HepG2 (cell line): Measurements from ENCODE around the gene ABT1. TPM values are rescaled to one million over a fixed set of nuclear protein-coding genes. Genes with fewer than 3 reads are reported as not detected.

Experiments used
- AGO1 ChIP-seq: fragments of 200-400 bp; formaldehyde crosslinking; IDR thresholded peaks from 2 replicates; pipeline ENCODE4 v1.6.1; 2017; ENCODE audit warnings: mild to moderate bottlenecking, low read depth, low read length, moderate library complexity; ENCODE audit not compliant: poor library complexity, severe bottlenecking
- BORCS8-MEF2B ChIP-seq: sonication (generic); formaldehyde crosslinking; IDR thresholded peaks from 2 replicates; pipeline ENCODE4 v1.8.0; 2022; ENCODE audit warnings: mild to moderate bottlenecking, missing genetic modification reagents
- CEBPG ChIP-seq: IDR thresholded peaks from 2 replicates; pipeline ENCODE4 v1.6.1; 2016
- FOXP4 ChIP-seq: sonication (generic); formaldehyde crosslinking; IDR thresholded peaks from 2 replicates; pipeline ENCODE4 v1.4.0; 2020; ENCODE audit warnings: missing genetic modification reagents
- GTF3A ChIP-seq: sonication (generic); formaldehyde crosslinking; conservative IDR thresholded peaks from 2 replicates; pipeline ENCODE4 v1.4.0; 2020; ENCODE audit warnings: mild to moderate bottlenecking, missing genetic modification reagents
- HOXA5 ChIP-seq: sonication (generic); formaldehyde crosslinking; IDR thresholded peaks from 2 replicates; pipeline ENCODE4 v1.4.0; 2020; ENCODE audit warnings: missing genetic modification reagents
- HOXA9 ChIP-seq: sonication (generic); formaldehyde crosslinking; IDR thresholded peaks from 2 replicates; pipeline ENCODE4 v1.8.1; 2022; ENCODE audit warnings: missing genetic modification reagents, mild to moderate bottlenecking, moderate library complexity, borderline replicate concordance
- KLF11 ChIP-seq: IDR thresholded peaks from 2 replicates; pipeline ENCODE4 v1.6.1; 2016; ENCODE audit warnings: missing compliant biosample characterization
- MXD3 ChIP-seq: IDR thresholded peaks from 2 replicates; pipeline ENCODE4 v1.6.1; 2016; ENCODE audit warnings: mild to moderate bottlenecking, missing biosample characterization, missing genetic modification reagents
- NFE2 ChIP-seq: sonication (generic); formaldehyde crosslinking; IDR thresholded peaks from 2 replicates; pipeline ENCODE4 v1.4.0; 2020; ENCODE audit warnings: missing genetic modification reagents
- PHF21A ChIP-seq: sonication (generic); formaldehyde crosslinking; IDR thresholded peaks from 2 replicates; pipeline ENCODE4 v1.5.0; 2020; ENCODE audit warnings: mild to moderate bottlenecking, missing genetic modification reagents
- RAD21 ChIP-seq: fragments of 450-650 bp; formaldehyde crosslinking; IDR thresholded peaks from 2 replicates; pipeline ENCODE4 v1.5.0; 2020; ENCODE audit warnings: mild to moderate bottlenecking
- RARA ChIP-seq: IDR thresholded peaks from 2 replicates; pipeline ENCODE4 v1.6.1; 2016; ENCODE audit warnings: missing genetic modification reagents, missing compliant biosample characterization
- REPIN1 ChIP-seq: sonication (generic); formaldehyde crosslinking; IDR thresholded peaks from 2 replicates; pipeline ENCODE4 v1.8.0; 2022; ENCODE audit warnings: missing genetic modification reagents, low read depth, mild to moderate bottlenecking, borderline replicate concordance
- RORA ChIP-seq: sonication (generic); formaldehyde crosslinking; IDR thresholded peaks from 2 replicates; pipeline ENCODE4 v1.5.0; 2020; ENCODE audit warnings: mild to moderate bottlenecking, missing genetic modification reagents, moderate library complexity
- SMARCC2 ChIP-seq: fragments of 450-650 bp; IDR thresholded peaks from 2 replicates; pipeline ENCODE4 v1.6.1; 2017; ENCODE audit warnings: antibody characterized with exemption, mild to moderate bottlenecking
- SNAPC2 ChIP-seq: sonication (generic); formaldehyde crosslinking; IDR thresholded peaks from 2 replicates; pipeline ENCODE4 v1.8.1; 2022; ENCODE audit warnings: mild to moderate bottlenecking, missing genetic modification reagents
- TAF1 ChIP-seq: sonication (generic); formaldehyde crosslinking; IDR thresholded peaks from 2 replicates; pipeline ENCODE4 v1.4.0; 2020; ENCODE audit warnings: missing genetic modification reagents
- ZGPAT ChIP-seq: IDR thresholded peaks from 2 replicates; pipeline ENCODE4 v1.6.1; 2016; ENCODE audit warnings: mild to moderate bottlenecking
- ZNF432 ChIP-seq: sonication (generic); formaldehyde crosslinking; IDR thresholded peaks from 2 replicates; pipeline ENCODE4 v1.5.0; 2020; ENCODE audit warnings: missing genetic modification reagents, mild to moderate bottlenecking, borderline replicate concordance
- ZNF496 ChIP-seq: sonication (generic); formaldehyde crosslinking; IDR thresholded peaks from 2 replicates; pipeline ENCODE4 v1.8.1; 2023; ENCODE audit warnings: mild to moderate bottlenecking, moderate library complexity, missing genetic modification reagents; ENCODE audit not compliant: insufficient replicate concordance
- ZNF558 ChIP-seq: sonication (generic); formaldehyde crosslinking; IDR thresholded peaks from 2 replicates; pipeline ENCODE4 v1.9.0; 2022; ENCODE audit warnings: mild to moderate bottlenecking, missing genetic modification reagents, borderline replicate concordance
- ZNF577 ChIP-seq: sonication (generic); formaldehyde crosslinking; IDR thresholded peaks from 2 replicates; pipeline ENCODE4 v1.4.0; 2020; ENCODE audit warnings: mild to moderate bottlenecking, low read depth, missing genetic modification reagents, borderline replicate concordance
- polyA plus RNA-seq, 8 experiments: library from polyadenylated mRNA; depleted of rRNA in 3 of 8; stranded (reverse) in 7 of 8; unstranded in 1 of 8; fragments of >200 nt; fragmentation: Illumina TruSeq in 4 of 8; extraction: Trizol in 4 of 8; gene quantifications; 2 replicates each; pipeline versions ENCODE4 v1.2.1 to v1.2.3, GENCODE V29; 2011 to 2016; ENCODE audit warnings: low read depth in 4 of 8, missing spikeins in 1 of 8, mixed read lengths in 1 of 8; ENCODE audit not compliant: insufficient read depth in 1 of 8
- total RNA-seq, 5 experiments: library from RNA; depleted of rRNA; stranded (reverse); fragments of >200 nt; fragmentation: Illumina TruSeq; extraction: Trizol; gene quantifications; 2 replicates each; pipeline ENCODE4 v1.2.3, GENCODE V29; 2016; ENCODE audit warnings: low read depth in 1 of 5
- TF ChIP-seq, protein P1 (sequence below): sonication (generic); formaldehyde crosslinking; IDR thresholded peaks from 2 replicates; pipeline ENCODE4 v1.5.1; 2020; ENCODE audit warnings: mild to moderate bottlenecking, missing genetic modification reagents, moderate library complexity

ABT1 gene
- total and polyA plus RNA-seq, 2 of the 13 experiments (the other 11 are each of a cell fraction or from before 2014, with no cell fraction given): 38.4 TPM

DNA sequence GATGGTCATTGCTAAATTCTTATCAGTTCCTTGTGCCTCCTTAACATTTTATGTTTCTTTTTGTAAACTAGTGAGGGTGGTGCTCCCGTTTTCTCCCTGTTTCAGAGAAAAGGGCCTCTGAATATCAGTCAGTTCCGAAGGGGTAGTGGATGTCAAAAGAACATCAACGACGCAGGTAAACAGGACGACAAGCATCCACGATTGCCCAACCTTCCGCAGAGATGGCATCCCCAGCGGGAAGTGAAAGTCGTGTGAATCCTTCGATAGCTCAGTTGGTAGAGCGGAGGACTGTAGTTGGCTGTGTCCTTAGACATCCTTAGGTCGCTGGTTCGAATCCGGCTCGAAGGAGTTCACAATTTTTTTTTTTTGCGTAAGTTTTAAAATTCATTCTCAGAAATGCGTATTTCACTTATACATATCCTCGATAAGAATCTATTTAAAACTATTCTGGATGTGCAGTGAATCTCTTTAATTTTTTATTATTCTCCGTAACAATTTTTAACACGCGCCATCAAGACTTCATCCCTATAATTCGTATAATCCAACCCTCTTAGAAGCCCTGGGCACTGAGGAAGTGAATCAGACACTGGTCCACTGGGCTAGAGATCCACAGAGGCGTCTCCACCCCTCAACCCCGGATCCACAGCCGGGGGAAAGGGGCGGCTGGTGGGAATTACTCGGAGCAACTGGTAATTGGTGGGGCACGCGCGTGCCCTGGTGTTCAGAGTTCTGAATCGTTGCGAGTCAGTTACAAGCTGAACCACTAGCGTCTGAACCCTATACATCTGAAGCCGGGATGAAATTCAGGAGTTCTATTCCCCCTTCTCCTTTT lies 27.9 kb upstream of the ABT1 start (continued):
- TF ChIP-seq RAD21 (CRISPR knock-in tag) (no peak), FOXP4 (CRISPR knock-in tag) (peak; percentile 94), ZNF432 (CRISPR knock-in tag) (no peak), MXD3 (no peak), ZGPAT (CRISPR knock-in tag) (peak; percentile 83), SMARCC2 (no peak), SNAPC2 (no peak), PHF21A (CRISPR knock-in tag) (peak; percentile 40; the same call in 1 of the 2 replicates), GTF3A (0 out of 2 replicates have a peak, but pooled peaks have one; percentile 84), RARA (CRISPR knock-in tag) (peak; percentile 49; the same call in 1 of the 2 replicates), HOXA9 (CRISPR knock-in tag) (no peak), CEBPG (peak; percentile 100), KLF11 (peak; percentile 87; the same call in 1 of the 2 replicates), ZNF496 (no peak), RORA (CRISPR knock-in tag) (no peak), AGO1 (no peak), BORCS8-MEF2B (CRISPR knock-in tag) (peak; percentile 48; the same call in 1 of the 2 replicates), NFE2 (CRISPR knock-in tag) (peak; percentile 48; the same call in 1 of the 2 replicates), TAF1 (CRISPR knock-in tag) (no peak), HOXA5 (no peak; the same call in 1 of the 2 replicates), ZNF558 (CRISPR knock-in tag) (0 out of 2 replicates have a peak, but pooled peaks have one; percentile 3), ZNF577 (CRISPR knock-in tag) (no peak), REPIN1 (CRISPR knock-in tag) (peak; percentile 90; the same call in 1 of the 2 replicates)
- TF ChIP-seq, protein P1, sequence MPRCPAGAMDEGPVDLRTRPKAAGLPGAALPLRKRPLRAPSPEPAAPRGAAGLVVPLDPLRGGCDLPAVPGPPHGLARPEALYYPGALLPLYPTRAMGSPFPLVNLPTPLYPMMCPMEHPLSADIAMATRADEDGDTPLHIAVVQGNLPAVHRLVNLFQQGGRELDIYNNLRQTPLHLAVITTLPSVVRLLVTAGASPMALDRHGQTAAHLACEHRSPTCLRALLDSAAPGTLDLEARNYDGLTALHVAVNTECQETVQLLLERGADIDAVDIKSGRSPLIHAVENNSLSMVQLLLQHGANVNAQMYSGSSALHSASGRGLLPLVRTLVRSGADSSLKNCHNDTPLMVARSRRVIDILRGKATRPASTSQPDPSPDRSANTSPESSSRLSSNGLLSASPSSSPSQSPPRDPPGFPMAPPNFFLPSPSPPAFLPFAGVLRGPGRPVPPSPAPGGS (CRISPR knock-in tag): no peak
